GM06990 (cell line): ENCODE results near the gene KRT80.

Experiments used
- DNase-seq: peaks from one replicate; pipeline ENCODE4 v3.0.0-alpha.2; 2011; ENCODE audit not compliant: insufficient read length; ENCODE audit errors: extremely low read depth
- H3K27me3 ChIP-seq: replicated peaks from 2 replicates; pipeline ENCODE4 v1.6.0; 2011; ENCODE audit warnings: low read length; ENCODE audit not compliant: control insufficient read depth, insufficient read depth
- H3K36me3 ChIP-seq: 2 replicates; pipeline ENCODE4 v1.5.1; 2011; ENCODE audit warnings: low read length; ENCODE audit not compliant: control insufficient read depth, insufficient read depth
- H3K4me3 ChIP-seq: replicated peaks from 2 replicates; pipeline ENCODE4 v1.5.1; 2011; ENCODE audit warnings: low read depth, mild to moderate bottlenecking, control low read depth, low read length
- CTCF ChIP-seq: IDR thresholded peaks from 2 replicates; pipeline ENCODE4 v1.5.1; 2011; ENCODE audit warnings: low read length, control low read depth, mild to moderate bottlenecking, inconsistent platforms; ENCODE audit not compliant: insufficient read depth, poor library complexity, severe bottlenecking

KRT80 gene

GRCh38 chr12:52230364-52231281, 38.8 kb upstream of the KRT80 start:
- no peak for DNase-seq

GRCh38 chr12:52229836-52230343, 38.1 kb upstream of the KRT80 start:
- H3K27me3 ChIP-seq: no peaks in the 10 kb centered on the region; the same call in 1 of the 2 replicates
- no peak for DNase-seq
- no peaks in the 10 kb centered on the region for H3K36me3 ChIP-seq
- TF ChIP-seq CTCF: no peak
- no peak overlapping the region for H3K4me3 ChIP-seq

More at GRCh38 chr12:52230364-52231281, 38.8 kb upstream of the KRT80 start:
- no peak for TF ChIP-seq CTCF
- H3K36me3 ChIP-seq: no peaks in the 10 kb centered on the region
- no peak overlapping the region for H3K4me3 ChIP-seq
- no peaks in the 10 kb centered on the region; the same call in 1 of the 2 replicates for H3K27me3 ChIP-seq

GRCh38 chr12:52228931-52229330, 37.1 kb upstream of the KRT80 start:
- no peaks in the 10 kb centered on the region; the same call in 1 of the 2 replicates for H3K27me3 ChIP-seq
- no peak for DNase-seq
- H3K4me3 ChIP-seq: no peak overlapping the region
- TF ChIP-seq CTCF: no peak
- no peaks in the 10 kb centered on the region for H3K36me3 ChIP-seq

GRCh38 chr12:52228366-52228765, 36.6 kb upstream of the KRT80 start:
- H3K27me3 ChIP-seq: no peaks in the 10 kb centered on the region; the same call in 1 of the 2 replicates
- no peak overlapping the region for H3K4me3 ChIP-seq
- DNase-seq: no peak
- no peak for TF ChIP-seq CTCF
- no peaks in the 10 kb centered on the region for H3K36me3 ChIP-seq

- H3K36me3 ChIP-seq: no peaks in the 10 kb centered on the region
- no peak overlapping the region for H3K4me3 ChIP-seq
- DNase-seq: no peak
- no peak for TF ChIP-seq CTCF
- no peaks in the 10 kb centered on the region; the same call in 1 of the 2 replicates for H3K27me3 ChIP-seq
Measured at GRCh38 chr12:52227606-52228166, 35.9 kb upstream of the KRT80 start.
